H1 (cell line): ENCODE data around the gene SYNDIG1.

ENCODE experiments used
- CTCF ChIP-seq, 3 experiments: IDR thresholded peaks; 1 replicate in 2 of 3; 2 replicates in 1 of 3; pipeline versions ENCODE4 v1.5.1 to v1.6.1; 2011; ENCODE audit warnings: low read length in 3 of 3, mild to moderate bottlenecking in 3 of 3, inconsistent platforms in 2 of 3, low read depth in 1 of 3, moderate library complexity in 1 of 3; ENCODE audit not compliant: insufficient read depth in 1 of 3; ENCODE audit errors: control extremely low read depth in 1 of 3
- POLR2AphosphoS5 ChIP-seq: IDR thresholded peaks from 2 replicates; pipeline ENCODE4 v1.6.1; 2011; ENCODE audit warnings: low read depth, low read length

- TF ChIP-seq CTCF (IDR thresholded peaks at IDR 0.05; ENCODE audit: control extremely low read depth in 1 of 3, insufficient read depth in 1 of 3, low read depth in 1 of 3, low read length in 3 of 3) (no peak), POLR2AphosphoS5 (no peak)
Measured at GRCh38 chr20:24572140-24572539, 102.7 kb downstream of the SYNDIG1 start.
